SH-SY5Y (cell line): ENCODE results near the gene ID1.

Experiments used
- GATA2 ChIP-seq: IDR thresholded peaks from 2 replicates; pipeline ENCODE4 v1.6.1; 2011; ENCODE audit warnings: mild to moderate bottlenecking, low read depth, low read length
- GATA3 ChIP-seq: IDR thresholded peaks from 2 replicates; pipeline ENCODE4 v1.6.1; 2011; ENCODE audit warnings: low read depth, mild to moderate bottlenecking, low read length, moderate library complexity

ID1 gene

DNA sequence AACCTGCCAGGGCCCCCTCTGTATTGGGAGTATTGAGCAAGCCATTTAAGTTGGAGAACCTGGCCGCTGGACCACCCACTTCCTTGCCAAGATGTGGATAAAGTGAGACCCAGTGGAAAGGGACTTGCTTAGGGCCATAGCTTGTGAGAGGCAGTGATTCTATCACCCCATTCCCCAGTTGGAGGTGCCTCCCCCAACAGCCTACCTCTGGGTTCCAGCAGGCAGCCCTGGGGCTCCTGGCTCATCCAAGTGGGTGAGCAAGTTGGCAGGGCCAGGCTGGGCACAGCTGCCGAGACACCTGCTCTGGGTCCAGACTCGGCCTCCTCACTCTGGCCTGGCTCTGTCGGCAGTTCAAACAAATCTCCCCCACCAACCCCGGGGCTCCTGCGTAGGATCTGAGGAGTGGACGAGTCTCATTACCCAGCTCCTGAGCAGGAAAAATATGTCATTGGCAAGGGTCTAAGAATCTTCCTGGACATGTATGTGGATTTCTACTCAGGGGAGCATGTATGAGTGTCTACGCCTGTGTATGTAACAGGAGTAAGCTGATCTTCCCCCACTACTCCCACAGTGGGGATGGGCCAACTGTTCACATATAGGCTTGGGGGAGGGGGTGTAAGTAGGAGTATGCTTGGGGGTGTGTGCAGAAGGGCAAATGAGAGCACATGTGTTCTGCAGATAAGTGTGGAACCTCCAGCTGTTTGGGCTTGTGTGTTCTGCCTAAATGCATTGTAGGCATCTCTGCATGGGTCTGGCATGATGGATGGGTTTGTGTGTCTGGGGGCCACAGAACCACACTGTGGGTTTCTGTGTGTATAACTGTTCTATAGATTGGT is 1.9 kb downstream of the ID1 start:
- no peak for TF ChIP-seq GATA2
- TF ChIP-seq GATA3: no peak

DNA sequence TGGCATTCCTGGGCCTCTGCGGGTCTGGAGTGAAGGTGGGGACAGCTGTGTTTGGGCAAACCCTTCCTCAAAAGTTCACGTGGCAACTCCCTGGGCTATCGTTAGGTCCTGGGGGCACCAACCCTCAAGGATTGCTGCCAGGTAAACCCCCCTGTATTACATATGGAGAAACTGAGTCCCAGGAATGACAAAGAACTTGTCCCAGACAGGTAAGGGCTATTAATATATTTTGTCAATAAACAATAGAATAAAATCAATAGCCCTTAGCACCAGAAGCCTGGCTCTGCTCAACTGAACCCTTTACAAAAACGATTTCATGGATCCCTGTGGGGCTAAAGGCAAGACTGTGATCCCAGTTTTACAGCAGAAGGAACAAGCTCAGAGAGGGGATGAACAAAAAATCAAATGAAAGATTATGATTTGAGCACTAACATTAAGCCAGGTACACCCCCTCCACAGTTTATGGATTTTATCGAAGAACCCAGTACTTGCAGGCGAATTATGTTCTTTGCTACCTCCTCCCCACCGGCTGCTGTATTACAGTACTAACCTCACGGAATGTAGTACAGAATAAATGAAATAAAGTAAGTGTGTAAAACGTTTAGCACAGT is 2.7 kb downstream of the ID1 start:
- no peak for TF ChIP-seq GATA3
- TF ChIP-seq GATA2: no peak

DNA sequence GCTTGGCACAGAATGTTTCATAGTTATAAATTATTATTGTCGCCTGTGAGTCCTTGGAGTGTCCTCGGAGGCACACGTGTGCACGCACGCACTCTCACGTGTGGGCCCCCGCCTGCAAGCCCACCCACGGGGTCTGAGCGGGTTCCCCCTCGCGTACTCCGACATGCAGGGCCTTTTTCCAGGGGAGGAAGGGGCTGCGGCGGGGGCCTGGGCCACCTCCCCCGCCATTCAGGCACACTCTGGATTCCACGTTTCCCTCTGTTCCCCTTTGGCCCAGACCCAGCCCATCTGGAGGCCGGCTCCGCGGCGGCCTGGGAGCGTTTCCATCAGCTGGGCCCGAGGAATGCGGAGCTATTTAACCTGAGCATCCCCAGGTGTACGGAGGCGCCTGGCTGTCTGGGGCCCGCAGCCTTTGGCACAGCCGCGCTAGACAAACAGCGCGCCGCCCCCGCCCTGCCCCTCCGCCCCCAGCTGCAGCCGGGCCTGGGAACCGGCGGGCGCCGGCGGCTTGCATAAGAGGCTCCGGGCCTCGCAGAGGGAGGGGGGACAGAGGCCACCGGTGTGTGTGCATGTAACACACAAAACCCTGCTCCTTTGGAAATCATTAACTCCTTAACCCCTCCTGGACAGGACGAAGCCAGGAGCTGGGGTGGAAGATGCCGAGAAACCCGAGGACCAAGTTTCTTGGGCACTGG is 3.3 kb downstream of the ID1 start:
- no peak for TF ChIP-seq GATA3

DNA sequence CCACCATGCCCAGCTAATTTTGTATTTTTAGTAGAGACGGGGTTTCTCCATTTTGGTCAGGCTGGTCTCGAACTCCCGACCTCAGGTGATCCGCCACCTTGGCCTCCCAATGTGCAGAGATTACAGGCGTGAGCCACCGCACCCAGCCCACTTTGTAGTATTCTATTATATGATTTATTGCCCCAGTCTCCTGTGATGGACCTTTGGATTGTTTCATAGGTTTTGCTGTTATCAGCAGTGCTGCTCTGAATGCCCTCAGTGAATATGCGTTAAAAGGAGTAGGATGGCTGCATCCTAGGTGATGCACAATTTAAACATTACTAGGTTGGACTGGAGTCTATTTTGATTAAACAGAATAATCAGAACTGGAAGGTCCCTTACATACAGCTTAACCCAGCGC is 10.3 kb downstream of the ID1 start:
- TF ChIP-seq GATA3: no peak

DNA sequence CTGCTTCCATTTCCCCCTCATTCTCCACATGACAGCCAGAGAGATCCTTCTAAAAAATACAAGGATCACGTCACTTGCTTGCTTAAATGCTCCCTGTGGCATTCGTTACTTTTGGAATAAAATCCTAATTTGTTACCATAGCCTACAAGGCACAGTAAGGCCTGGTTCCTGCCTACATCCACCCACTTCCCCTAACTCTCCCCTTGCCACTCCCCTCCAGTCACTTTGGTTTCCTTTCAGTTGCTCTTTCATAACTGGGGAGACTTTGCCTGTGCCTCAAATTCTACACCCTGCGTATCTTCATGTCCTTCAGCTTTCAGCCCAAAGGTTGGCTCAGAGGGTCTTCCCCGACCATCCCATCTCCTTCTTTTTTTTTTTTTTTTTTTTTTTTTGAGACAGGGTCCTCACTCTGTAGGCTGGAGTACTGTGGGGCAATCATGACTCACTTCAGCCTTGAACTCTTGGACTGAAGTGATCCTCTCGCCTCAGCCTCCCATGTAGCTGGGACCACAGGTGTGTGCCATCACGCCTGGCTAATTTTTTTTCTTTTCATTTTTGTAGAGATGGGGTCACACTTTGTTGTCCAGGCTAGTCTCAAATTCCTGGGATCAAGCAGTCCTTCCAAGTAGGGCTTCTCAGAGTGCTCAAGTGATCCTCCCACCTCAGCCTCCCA is 12.5 kb downstream of the ID1 start:
- TF ChIP-seq GATA2: no peak
- TF ChIP-seq GATA3: no peak

DNA sequence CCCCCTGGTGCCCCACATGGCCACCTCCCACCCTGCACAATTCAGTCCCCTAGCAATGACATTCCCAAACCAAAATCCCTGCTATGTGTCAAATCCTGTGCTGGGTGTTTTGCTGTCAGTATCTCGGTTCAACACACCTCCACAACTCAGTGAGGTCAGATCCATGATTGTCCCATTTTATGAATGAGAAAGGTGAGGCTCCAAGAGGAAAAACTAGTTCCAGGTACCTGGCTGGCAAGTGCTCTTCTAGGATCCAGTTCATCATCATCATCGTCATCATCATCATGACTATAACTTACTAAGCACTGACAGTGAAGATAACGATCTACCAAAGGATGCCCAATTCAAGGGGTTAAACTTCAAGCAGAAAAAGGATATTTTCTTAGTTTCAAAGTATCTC is 15.2 kb downstream of the ID1 start:
- TF ChIP-seq GATA3: no peak; the same call in 1 of the 2 replicates
- no peak for TF ChIP-seq GATA2

DNA sequence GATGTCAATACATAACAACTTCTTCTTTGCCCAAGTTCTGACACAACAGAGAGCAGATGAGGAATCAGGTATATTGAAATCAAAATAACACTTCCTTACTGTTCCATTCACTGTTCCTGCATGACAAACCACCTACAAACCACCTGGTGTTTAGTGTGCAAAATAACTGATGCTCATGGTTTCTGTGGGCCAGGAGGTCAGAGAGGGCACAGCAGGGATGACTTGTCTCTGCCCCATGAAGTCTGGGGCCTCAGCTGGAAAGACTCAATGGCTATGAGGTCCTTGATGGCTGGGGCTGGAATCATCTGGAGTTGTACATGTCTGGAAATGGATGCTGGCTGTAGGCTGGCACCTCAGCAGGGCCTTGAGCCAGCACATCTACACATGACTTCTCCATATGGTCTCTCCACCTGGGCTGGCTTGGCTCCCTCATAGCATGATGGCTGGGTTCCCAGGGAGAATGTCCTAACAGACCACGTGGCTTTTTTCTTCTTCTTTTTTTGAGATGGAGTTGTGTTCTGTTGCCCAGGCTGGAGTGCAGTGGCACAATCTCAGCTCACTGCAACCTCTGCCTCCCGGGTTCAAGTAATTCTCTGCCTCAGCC is 25.2 kb downstream of the ID1 start:
- no peak for TF ChIP-seq GATA3
- TF ChIP-seq GATA2: no peak

DNA sequence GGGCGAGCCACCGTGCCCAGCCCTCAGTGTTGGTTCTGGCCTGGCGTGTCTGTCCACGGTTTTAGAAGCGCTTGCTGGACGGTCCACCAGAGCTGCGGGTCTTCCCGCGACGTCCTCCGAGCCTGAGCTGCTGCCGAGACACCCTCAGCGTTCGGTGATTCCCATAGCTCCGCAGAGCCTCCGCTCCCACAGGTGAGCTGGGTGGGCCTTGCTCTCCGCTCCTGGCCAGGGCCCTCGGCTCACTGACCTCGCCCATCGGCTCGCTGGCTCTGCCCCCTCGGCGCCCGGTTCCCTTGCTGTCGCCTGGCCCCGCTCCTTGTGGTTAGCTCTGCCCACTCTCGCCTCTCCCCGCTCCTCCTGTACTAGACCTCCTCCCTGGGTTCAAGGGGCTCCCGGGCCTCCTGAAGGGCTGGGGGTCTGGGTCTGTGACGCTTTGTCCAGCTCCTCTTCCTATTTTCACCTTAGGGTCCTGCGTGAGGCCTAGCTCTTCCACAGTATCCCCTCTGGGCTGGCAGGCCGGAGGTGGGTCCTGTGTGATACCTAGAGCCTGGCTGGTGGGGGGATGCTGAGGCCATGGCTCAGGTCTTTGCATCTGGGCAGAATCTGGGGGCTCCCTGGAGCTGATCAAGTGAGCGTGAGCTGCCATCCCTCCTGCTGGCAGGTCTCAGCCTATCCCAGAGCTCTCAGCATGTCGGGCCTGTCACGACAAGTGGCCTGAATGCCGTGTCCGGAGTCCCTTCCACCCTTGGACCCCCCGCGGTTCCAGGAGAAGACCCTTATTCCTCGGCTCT is 27.7 kb downstream of the ID1 start:
- no peak for TF ChIP-seq GATA2
- TF ChIP-seq GATA3: no peak

DNA sequence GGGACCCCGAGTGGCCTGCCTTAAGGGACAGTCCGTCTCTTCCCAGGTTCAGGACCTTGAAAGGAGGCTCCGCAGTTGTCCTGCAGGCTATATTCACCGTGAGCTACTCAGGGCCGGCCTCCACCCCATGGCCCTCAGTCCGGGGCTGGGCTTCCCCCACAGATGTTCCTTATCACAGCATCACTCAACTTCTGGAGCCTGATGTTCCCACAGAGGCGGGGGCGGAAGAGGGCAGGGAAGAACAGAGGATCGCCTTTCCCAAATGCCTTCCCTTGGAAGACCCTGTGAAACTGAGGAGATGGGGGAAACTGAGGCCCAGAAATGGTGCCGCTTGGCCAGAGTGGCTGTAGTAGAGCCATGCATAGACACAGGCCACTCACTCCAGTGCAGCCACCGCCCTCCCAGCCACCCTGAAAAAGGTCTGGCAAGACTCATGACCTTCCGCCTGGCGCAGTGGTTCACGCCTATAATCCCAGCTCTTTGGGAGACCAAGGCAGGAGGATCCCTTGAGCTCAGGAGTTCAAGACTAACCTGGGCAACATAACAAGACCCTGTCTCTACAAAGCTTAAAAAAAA is 28.3 kb downstream of the ID1 start:
- no peak for TF ChIP-seq GATA2
- TF ChIP-seq GATA3: no peak

DNA sequence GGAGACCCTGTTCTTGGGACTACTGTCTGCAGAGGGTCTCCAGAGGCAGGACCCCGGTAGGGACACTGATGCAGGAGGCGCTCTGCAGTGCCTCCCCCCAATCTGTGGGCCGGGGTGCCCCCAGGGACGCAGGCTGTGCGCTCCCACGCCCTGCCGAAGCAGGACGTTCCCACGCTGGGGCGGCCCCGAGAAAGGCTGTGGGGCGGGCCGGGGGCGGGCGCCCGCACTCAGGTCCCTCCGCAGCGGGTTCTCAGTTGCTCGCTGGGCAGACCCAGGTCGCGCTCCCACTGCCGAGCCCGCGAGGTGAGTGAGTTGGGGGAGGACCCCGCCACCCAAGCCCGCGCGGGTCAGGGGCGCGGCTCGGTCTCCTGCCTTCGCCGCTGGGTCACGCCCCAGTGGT is 32.6 kb downstream of the ID1 start, which contains the start of gene COX4I2:
TSS of gene COX4I2 (plus strand) at position 253 of the 400 bp plus-strand sequence. CDS start 1,106 bp downstream, outside the sequence.
- TF ChIP-seq GATA3: no peak
- TF ChIP-seq GATA2: no peak

DNA sequence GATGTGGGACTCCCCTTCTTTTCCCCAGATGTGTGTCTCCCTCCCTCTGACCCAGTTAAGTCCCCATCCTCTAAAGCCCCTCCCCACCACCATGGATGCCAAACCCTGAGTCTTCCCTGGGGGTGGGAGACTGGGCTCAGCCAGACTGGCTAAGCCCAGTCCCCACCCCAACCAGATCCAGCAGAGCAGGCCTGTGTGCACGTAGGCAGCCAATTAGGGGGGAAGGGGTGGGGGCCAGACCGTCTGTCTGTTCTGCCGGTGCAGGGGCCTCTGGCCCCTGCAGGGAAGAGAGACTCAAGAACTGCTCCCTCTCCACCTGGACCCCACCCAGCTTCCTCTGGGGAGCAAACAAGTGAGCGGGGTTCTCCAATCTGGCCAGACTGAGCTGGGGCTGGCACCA is 33.2 kb downstream of the ID1 start:
- TF ChIP-seq GATA2 (0 out of 2 replicates have a peak, but pooled peaks have one; percentile 19), GATA3 (no peak)

DNA sequence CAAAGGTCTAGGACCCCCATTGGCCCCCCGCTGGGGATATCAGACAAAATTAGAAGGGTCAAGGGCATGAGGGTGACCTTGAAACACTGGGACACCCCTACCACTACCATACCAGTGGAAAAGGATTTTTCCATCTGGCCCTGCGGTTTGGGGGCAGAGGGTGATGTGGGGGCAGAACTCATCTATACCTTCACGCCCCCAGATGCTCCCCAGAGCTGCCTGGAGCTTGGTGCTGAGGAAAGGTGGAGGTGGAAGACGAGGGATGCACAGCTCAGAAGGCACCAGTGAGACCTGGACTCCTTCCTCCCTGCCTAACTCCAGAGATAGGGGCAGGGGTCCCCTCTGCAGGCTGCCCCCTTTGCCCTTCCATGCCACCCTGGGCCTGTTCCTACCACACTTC is 33.7 kb downstream of the ID1 start:
- no peak for TF ChIP-seq GATA3
- no peak for TF ChIP-seq GATA2

DNA sequence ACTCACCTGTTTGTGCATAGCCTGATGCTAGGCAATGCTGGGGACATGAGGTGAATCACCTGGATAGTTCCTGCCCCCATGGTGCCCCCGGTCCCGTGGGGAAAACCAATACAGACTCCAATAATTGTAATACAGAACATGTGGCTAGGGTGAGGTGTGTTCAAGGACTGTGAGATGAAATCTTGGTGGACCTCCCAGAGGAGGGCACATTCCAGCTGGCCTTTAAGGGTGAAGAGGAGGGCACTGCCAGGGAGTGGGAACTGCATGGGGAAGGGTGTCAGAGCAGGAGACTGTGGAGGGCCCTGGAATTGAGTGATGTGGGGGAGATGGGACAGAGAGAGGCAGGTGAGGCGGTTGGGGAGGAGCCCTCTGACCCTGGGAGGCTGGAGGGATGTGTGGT is 35.2 kb downstream of the ID1 start:
- TF ChIP-seq GATA2 (no peak), GATA3 (no peak)
